GM19438 (cell line): ENCODE measurements around the gene WDR11.
"Not testable (repeated sequence)": the region's sequence is repeated elsewhere in the genome, so short reads cannot be mapped to it uniquely, and the experiment has no call there.

Source experiments
- ATAC-seq: cut with Tn5 transposase; IDR thresholded peaks from one replicate; pipeline ENCODE4 v1.9.1; 2021; ENCODE audit warnings: low read depth; ENCODE audit not compliant: unreplicated experiment

WDR11 gene

DNA sequence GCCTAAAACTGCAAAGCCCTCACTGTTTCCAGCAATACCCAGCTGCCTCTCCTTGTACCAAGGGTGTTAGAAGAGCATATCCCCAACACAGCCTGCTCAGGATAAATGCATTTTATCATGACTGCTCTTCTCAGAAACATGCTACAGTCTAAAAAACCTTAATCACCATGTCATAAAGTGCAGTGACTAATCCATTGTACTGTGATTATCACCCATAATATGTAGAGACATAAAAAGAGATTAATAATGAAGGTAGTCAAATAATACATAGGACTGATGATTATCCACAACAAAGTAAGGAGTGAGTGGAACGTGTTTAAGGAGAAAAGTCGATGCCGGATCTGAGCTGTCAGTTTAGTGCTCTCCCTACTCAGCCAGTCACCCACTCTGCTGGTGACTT, 12.2 kb upstream of the WDR11 start:
- no peak for ATAC-seq

DNA sequence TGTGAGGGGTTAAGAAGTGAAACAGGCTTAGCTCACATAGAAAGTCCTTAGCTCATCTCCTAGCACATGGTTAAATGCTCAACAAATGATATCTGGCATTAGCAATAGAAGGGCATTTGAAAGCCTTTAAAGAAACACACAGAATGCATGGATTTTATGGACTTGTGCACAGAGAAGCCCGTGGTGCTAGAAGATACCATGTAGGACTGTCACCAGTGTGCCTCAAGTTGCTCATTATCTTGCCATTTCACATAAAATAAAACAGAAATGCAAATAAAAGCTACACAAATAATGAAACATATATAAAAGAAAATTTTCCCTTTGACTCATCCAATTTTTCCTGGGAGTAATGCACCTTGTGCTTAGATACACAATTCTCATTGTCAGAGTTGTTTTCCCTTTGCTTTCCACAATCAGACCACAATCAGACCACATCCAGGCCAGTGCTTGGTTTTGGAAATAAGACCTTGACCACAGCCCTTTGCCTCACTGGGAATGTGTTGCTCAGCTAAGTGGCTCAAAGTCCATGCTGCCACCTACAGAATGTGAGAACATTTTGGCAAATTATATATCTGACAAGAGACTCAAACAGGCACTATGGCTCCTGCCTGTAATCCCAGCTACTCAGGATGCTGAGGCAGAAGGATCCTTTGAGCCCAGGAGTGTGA, 9.5 kb upstream of the WDR11 start:
- ATAC-seq: no peak

DNA sequence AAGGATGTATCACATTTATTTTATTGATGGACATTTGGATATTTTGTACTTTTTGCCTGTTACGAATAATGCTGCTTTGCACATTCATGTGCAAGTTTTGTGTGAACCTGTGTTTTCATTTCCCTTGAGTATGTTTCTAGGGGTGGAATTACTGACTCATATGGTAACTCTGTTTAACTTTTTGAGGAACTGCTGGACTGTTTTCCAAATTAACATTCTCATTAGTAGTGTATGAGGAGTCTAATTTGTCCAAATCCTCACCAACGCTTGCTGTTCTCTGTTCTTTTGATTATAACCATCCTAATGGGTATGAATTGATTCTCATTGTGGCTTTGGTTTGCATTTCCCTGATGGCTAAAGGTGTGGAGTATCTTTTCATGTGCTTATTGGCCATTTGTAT, 3.2 kb downstream of the WDR11 start:
- ATAC-seq: no peak

DNA sequence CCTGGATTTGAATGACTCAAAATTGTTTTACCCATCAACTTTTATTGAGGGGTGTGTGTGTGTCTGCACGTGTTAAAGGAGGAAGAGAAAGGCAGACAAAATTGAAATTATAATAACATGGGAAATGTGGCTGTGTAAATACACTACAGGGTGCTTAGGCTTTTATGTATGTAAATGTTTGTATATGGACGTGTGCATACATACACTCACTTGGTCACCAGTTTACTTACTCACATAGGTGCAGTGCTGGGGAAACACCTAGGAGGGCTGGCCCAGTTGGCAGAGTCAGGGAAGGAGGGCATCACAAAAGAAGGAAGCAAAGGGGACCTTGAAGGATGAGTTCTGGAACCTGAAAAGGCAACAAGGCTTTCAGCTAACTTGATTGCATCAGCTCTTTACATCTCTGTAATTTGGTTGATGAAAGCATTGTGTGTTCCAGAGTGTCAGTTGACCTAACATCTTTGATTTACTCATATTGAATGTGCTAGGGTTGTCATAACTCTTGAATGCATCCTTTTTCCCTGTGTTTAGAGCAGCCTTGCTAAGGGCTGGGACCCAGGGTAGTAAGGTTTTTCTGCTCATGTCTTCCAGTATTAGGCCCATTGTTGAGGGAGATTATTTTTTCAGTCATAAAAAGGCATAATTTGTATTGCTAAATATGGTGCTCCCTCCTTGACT, 10.2 kb downstream of the WDR11 start:
- no peak for ATAC-seq

DNA sequence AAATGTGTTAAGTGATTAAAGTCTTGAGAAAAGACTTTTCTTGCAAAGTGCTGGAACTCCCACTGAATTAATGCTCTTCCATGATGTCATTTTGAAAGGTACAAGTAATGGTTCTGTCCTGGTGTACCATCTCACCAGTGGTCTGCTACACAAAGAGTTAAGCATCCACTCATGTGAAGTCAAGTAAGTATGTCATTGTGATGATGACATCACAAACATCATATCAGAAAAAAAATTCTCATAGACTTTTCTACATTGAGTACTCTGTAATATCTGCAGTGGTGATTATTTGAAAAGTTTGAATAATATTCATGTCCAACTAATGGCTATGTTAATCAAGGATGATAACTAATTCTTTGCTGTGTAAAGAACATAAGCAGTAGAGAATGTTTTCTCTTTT, 22.6 kb downstream of the WDR11 start:
- no peak for ATAC-seq

DNA sequence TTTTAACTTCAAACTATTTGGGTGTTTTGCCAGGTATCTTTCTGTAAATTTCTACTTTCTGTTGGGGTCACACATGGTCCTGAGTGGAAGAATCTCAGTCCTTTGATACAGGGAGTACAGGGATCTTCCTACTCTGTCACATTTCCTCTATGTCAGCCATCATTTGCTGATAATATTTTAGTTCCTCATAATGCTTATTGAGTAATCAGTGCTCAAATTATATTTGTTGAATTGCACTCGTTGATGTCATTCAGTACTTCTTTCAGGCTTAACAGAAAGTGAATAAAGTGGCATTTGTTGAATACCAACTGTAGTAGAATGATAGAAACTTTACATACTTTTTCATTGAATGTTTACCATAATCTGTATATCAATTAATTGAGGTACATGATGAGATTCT, 31.9 kb downstream of the WDR11 start:
- ATAC-seq: no peak

DNA sequence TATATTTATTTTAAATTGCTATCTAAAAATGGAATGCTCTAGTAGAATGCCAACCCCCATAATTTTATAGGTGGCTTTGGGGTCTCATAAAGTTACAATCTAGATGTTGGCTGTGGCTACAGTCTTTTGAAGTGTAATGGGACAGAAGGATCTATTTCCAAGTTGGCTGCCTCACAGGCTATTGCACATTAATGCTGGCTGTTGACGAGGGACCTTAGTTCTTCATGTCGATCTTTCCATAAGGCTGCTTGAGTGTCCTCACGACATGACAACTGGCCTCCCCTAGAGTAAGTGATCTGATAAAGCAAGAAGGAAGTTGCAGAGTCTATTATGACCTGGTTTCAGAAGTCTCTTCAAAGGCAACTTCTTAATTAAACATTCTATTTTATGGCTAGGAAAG, 36.3 kb downstream of the WDR11 start:
- no peak for ATAC-seq

DNA sequence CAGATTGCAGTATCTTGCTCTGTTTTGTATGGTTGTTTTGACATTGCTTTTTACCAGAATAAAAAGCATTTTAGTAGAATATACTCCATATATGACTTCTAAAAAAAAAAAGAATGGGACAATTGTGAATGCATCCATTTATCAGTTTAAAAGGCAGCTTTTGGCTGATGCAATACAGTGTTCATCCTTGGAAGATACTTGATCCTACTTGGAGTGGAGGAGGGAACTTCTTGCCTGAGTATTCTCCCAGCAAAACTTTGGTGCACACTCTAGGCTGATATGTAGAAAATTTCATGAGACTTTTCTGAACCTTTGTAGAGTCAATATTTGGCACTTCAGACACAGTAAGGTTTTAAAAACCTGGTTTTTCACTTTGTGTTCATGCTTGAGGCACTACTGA, 40.2 kb downstream of the WDR11 start:
- ATAC-seq: no peak

DNA sequence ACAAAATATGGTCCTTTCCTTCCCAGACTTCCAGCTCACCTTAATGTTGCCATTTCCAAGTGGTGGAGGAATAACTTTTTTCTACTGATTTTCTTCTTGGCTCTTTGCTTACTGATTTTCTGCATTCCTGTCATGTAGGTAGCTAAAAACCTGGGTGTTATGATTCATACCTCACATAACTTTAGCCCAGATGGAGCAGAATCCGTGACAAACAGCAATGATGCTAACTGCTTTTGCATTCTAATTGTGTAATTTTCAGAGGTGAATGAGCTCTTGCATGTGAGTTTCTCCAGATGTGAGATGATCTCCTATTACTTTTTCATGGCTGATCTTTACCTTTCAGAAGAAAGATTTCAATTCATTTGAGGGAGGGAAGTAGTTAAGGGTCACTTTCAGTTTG, 43.4 kb downstream of the WDR11 start:
- ATAC-seq: no peak

DNA sequence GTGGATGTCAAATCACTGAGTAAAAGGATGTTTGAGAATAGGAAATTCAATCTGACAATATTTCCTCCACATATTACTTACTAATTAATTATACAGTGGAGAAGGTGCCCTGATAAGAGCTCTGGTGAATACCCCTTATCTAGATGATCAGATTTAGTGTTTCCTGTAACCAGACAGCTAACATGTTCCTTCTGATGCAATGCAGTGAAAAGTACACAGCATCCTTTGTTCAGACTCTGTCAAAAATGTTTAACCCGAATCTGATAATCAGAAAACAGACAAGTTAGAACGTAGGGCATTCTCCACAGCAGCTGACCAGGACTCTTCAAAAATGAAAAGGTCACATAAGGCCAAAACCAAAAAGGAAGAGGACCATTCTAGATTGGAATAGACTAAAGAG, 46.2 kb downstream of the WDR11 start:
- no peak for ATAC-seq

DNA sequence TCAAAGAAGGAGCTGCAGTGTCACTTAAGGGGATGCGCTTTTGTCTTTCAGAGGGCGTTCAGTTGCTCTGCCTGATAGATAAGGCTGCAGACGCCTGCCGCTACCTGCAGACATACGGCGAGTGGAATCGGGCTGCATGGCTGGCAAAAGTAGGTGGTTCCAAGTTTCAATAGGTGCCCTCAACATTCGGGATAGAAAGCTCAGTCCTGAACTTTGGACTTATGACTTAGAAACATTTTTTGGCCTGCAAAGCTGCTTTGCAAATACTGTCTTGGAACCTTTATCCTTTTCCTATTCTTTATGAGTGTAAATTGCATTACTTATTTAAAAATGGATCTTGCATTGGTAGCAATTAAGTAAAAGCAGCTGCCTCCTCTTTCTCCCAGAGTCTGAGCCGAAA, 54.1 kb downstream of the WDR11 start:
- no peak for ATAC-seq

DNA sequence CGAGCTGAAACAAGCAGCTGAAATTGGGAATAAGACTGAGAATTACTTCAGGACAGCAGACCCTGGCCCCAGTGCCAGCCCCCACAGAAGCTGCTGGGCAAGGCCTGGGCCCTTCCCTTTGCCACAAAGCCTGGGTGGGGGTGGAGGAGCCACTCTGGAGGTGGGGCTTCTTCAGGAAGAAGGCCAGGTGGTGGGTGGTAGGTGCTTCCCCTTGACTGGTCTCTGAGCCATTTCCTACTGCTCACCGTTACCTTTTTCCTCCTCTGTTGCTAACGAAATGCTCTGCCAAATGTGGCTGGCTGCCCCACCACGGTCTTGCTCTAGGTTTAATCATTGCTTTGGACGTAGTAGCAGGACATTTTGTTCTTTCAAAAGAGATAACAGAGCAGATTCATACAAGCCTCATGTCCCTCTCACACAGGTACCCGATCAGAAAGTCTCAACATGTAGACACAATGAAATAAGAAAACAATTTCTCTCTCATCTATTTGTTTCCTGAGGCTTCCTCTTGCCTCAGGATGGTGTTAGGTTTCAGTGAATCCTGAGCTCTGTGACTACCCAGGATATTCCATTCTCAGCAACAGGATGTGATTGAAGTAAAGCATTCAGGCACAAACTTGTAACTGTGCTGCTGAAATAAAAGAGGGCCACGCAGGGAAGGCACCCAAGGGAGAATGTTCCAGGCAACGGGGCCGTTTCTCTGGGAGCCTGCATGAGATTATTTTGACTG, 66.5 kb downstream of the WDR11 start:
- no peak for ATAC-seq

DNA sequence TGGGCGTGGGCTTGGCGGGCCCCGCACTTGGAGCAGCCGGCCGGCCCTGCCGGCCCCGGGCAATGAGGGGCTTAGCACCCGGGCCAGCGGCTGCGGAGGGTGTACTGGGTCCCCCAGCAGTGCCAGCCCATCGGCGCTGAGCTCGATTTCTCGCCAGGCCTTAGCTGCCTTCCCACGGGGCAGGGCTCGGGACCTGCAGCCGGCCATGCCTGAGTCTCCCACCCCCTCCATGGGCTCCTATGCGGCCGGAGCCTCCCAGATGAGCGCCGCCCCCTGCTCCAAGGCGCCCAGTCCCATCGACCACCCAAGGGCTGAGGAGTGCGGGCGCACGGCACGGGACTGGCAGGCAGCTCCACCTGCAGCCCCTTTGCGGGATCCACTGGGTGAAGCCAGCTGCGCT, 72.7 kb downstream of the WDR11 start:
- ATAC-seq: not testable (repeated sequence)

DNA sequence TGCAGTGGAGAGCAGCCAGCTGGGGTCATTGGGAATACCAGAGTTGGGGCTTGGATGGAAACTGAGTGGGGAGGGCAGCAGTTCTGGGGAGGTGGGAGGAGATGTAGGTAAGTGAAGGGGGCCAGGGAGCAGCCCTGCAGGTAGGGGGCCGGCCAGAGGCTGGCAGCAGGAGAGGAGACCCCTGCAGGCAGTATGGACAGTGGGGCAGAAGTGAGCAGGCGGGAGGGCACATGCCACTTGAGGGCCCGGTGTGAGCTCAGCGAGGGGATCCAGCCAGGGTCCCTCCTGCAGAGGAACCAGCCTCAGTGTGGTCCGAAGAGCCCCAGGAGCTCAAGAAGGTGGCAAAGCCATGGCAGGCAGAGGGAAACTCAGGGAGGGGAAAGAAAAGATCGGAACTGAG, 75.4 kb downstream of the WDR11 start:
- ATAC-seq: no peak

DNA sequence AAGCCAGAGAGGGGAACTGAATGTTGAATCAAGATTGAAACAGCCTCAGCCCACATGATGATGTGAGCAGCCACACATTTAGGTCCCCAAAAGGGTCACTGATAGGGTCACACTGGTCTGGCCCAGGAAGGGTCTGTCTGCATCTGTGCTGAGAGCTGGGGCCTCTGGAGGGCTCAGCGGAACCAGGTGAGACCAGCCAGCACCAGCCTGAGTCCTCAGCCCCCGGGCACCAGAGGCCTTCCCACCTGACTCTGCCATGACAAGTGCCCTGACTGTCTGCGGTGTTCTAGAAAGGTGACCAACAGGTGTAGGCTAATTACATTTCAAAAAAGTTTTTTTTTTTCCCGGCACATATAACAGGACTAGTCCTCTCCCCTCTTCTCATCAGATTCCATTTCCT, 76.2 kb downstream of the WDR11 start:
- ATAC-seq: no peak

DNA sequence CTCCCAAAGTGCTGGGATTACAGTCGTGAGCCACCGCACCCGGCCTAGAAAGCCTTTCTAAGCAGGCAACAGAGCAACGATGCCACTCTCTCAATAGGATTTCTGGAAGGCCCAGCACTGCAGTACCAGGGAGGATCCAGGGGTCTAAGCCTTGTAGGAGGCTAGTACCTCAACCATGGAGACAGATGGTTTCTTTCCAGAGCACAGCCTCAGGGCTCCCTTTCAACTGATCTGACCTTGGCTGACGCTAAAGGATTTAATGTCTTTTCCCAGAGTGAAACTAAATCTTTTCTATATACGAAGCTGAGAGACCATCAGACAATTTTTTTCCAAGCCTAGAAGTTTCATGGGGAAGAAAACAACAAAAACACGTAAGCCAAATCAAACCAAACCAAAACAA, 78.0 kb downstream of the WDR11 start:
- ATAC-seq: no peak

DNA sequence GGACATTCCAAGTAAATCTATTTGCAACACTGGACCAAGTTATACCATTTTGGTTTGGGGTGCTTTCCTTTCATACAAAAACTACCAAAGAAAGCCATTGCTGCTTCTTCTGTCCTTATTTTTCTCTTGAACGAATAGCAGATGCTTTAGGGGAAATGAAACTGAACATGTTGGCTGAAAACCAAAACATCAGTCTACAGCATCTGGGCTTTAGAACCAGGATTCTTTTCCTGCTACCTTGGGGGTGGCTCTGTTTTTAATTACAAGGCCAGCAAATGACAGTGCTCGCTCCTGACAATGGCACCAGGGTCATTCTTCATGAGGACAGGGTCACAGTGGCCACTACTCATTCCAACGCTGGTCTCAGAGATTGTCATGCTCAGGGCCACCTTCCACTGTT, 80.3 kb downstream of the WDR11 start:
- no peak for ATAC-seq

DNA sequence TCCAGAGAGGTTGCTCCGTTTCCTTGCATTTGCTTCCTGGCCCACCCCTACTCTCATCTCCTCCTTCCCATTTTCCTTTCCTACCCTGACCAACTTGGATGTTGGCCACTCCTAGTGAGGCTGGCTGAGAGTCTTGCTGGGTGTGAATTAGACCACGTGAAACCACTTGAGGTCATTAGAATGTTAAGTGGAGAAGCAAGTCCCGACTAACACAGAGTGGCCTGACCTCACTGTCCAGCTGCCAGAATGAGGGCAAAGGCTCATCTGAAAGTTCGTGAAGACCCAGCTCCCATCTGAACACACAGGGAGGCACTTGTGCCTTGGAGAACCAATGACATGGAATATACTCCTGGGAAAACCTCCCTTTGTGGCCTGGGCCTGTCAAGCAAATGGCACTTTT, 80.8 kb downstream of the WDR11 start:
- no peak for ATAC-seq

DNA sequence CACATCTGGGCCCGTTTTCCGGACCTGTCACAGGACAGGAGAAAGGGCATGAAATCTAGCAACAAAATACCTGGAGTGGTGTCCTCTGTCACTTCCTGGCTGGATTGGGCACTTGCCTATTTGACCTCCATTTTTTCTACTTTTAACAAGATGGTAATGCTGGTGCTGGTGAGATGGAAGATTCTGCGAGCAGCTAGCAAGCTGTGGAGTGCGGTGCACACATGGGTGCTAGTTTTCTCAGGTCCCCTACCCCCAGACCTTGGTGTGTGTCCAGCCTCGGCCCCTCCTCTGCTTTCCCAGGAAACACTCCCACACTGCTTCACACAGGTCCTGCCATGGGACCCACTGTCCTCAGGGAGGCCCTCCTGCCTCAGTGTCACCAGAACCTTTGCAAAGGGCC, 87.7 kb downstream of the WDR11 start:
- ATAC-seq: no peak

DNA sequence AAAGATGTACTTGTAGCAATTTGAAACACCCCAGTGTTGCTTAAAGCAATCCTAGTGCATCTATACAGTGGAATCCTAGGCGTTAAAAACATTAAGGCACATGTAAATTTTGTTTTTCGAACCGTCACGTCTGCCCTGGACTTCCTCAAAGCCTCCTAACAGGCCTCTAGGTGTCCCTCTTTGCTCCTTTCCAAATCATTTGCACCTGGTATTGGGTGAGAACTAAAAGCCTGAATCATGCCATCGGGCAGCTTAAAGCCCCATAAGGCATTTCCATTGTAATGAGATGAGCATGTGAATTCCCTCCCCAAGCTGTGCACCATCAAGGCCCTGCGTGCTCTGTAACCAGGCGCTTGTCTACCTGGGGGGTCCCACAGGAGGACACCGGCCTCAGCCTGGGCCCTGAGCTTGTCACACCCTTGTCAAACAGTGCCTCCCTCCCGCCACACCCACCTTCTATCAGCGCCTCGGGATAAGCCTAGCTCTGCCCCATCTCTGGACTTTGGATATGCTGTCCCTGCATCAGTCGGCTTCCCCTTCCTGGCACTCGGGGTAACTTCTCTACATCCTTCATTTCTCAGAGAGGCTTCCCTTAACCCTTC, 89.2 kb downstream of the WDR11 start:
- ATAC-seq: no peak

DNA sequence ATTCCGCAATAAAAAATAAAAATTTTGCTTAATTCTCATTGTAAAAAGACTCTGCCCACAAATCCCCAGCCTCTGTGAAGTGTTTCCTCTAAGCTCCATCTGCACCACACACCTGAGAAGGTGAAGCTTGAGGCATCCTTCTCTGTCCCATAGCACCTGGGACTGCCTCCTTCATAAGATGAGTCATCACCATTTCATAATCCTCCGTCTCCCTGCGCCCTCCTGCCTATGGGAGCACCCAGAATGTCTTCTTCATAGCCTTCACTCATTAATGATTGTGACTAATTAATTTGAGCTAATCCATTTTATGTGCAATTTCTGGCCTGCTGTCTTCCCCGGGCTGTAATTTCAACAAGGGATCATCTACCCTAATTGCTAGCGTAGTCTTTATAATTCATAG, 90.3 kb downstream of the WDR11 start:
- ATAC-seq: no peak
